ENCODE results near the gene XYLT1. TPM values are rescaled to one million over a fixed set of nuclear protein-coding genes. Genes with fewer than 3 reads are reported as not detected.

XYLT1 gene
- total RNA-seq, 1 experiment from 2014 or later: 7.5 TPM

GRCh38 chr16:17463335-17463734 is 7.4 kb downstream of the XYLT1 start:
- H3K27me3 Mint-ChIP-seq (ENCODE audit: unreplicated experiment): peaks cover 11% of the 10 kb centered on the region
- peaks cover 9% of the 10 kb centered on the region for H3K36me3 Mint-ChIP-seq (ENCODE audit: insufficient read depth, unreplicated experiment)
- peaks cover 7% of the 10 kb centered on the region for H3K4me1 Mint-ChIP-seq (ENCODE audit: low read depth, unreplicated experiment)
- BruUV-seq (replicated peaks): no TSS peak
- H3K27ac Mint-ChIP-seq (ENCODE audit: unreplicated experiment): no peak overlapping the region
- TF ChIP-seq, protein P1, sequence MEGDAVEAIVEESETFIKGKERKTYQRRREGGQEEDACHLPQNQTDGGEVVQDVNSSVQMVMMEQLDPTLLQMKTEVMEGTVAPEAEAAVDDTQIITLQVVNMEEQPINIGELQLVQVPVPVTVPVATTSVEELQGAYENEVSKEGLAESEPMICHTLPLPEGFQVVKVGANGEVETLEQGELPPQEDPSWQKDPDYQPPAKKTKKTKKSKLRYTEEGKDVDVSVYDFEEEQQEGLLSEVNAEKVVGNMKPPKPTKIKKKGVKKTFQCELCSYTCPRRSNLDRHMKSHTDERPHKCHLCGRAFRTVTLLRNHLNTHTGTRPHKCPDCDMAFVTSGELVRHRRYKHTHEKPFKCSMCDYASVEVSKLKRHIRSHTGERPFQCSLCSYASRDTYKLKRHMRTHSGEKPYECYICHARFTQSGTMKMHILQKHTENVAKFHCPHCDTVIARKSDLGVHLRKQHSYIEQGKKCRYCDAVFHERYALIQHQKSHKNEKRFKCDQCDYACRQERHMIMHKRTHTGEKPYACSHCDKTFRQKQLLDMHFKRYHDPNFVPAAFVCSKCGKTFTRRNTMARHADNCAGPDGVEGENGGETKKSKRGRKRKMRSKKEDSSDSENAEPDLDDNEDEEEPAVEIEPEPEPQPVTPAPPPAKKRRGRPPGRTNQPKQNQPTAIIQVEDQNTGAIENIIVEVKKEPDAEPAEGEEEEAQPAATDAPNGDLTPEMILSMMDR (IDR thresholded peaks at IDR 0.05; ENCODE audit: unreplicated experiment): no peak
- no peak overlapping the region for H3K4me3 Mint-ChIP-seq (ENCODE audit: low read depth, unreplicated experiment)
- no peak for DNase-seq
- CTCF ChIA-PET: no interaction called here
- H3K9me3 Mint-ChIP-seq (ENCODE audit: low read depth, unreplicated experiment): no peaks in the 10 kb centered on the region
- intact Hi-C loops (cut with micrococcal nuclease; ENCODE audit: unreplicated experiment): no loop called here

GRCh38 chr16:17461951-17462729 is 8.6 kb downstream of the XYLT1 start:
- intact Hi-C loops (cut with micrococcal nuclease; ENCODE audit: unreplicated experiment): no loop called here
- Mint-ChIP-seq H3K9me3 (ENCODE audit: low read depth, unreplicated experiment) (no peaks in the 10 kb centered on the region), H3K27me3 (ENCODE audit: unreplicated experiment) (no peaks in the 10 kb centered on the region), H3K36me3 (ENCODE audit: insufficient read depth, unreplicated experiment) (peaks cover 4% of the 10 kb centered on the region), H3K4me3 (ENCODE audit: low read depth, unreplicated experiment) (no peak overlapping the region), H3K27ac (ENCODE audit: unreplicated experiment) (no peak overlapping the region), H3K4me1 (ENCODE audit: low read depth, unreplicated experiment) (no peaks in the 10 kb centered on the region)
- no peak for DNase-seq
- TF ChIP-seq, protein P1 (IDR thresholded peaks at IDR 0.05; ENCODE audit: unreplicated experiment): no peak
- CTCF ChIA-PET: no interaction called here
- BruUV-seq (replicated peaks): no TSS peak

- no TSS peak for BruUV-seq (replicated peaks)
- Mint-ChIP-seq H3K9me3 (ENCODE audit: low read depth, unreplicated experiment) (no peaks in the 10 kb centered on the region), H3K27ac (ENCODE audit: unreplicated experiment) (no peak overlapping the region), H3K4me1 (ENCODE audit: low read depth, unreplicated experiment) (no peaks in the 10 kb centered on the region), H3K4me3 (ENCODE audit: low read depth, unreplicated experiment) (no peak overlapping the region), H3K27me3 (ENCODE audit: unreplicated experiment) (no peaks in the 10 kb centered on the region), H3K36me3 (ENCODE audit: insufficient read depth, unreplicated experiment) (peaks cover 4% of the 10 kb centered on the region)
- intact Hi-C loops (cut with micrococcal nuclease; ENCODE audit: unreplicated experiment): no loop called here
- TF ChIP-seq, protein P1 (IDR thresholded peaks at IDR 0.05; ENCODE audit: unreplicated experiment): no peak
- no peak for DNase-seq
- CTCF ChIA-PET: no interaction called here
Measured at GRCh38 chr16:17460890-17461289, 9.9 kb downstream of the XYLT1 start.

DNA sequence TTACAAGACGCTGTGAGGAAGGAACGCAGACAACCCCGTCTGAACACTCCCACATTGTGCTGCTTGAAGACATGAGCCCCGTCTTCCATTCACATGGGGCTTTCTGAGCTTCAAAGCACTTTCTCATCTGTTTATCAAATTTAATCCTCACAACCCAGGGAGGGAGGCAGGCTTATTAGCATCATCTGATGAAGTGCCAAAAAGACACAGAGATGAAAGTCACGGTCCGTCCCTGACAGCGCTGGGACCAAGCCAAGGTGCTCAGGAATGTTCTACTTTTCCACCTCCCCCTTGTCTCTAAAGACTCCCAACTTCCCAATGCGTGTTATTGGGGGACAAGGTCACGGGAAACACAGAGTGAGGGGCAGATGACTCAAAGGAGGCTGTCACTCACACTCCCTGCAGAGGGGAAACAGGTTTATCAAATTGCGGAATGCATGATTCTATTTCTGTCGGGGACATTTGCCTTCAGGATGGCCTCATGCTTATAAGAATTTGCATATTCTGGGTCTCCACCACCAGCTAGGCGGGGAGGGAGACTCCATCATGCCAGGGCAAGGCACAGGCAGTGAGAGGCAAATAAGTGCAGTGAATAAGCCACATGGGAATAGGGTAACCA is 10.7 kb downstream of the XYLT1 start:
- Mint-ChIP-seq H3K27ac (ENCODE audit: unreplicated experiment) (no peak overlapping the region), H3K4me1 (ENCODE audit: low read depth, unreplicated experiment) (no peaks in the 10 kb centered on the region), H3K36me3 (ENCODE audit: insufficient read depth, unreplicated experiment) (peaks cover 4% of the 10 kb centered on the region), H3K9me3 (ENCODE audit: low read depth, unreplicated experiment) (no peaks in the 10 kb centered on the region), H3K4me3 (ENCODE audit: low read depth, unreplicated experiment) (no peak overlapping the region), H3K27me3 (ENCODE audit: unreplicated experiment) (no peaks in the 10 kb centered on the region)
- no peak for DNase-seq
- TF ChIP-seq, protein P1 (IDR thresholded peaks at IDR 0.05; ENCODE audit: unreplicated experiment): no peak
- CTCF ChIA-PET: no interaction called here
- intact Hi-C loops (cut with micrococcal nuclease; ENCODE audit: unreplicated experiment): no loop called here
- no TSS peak for BruUV-seq (replicated peaks)
